Activated CD4-positive, alpha-beta memory T cell treated with anti-CD3 and anti-CD28 coated beads for 36 hours (primary cell): Measurements from ENCODE around the gene GJD4. TPM values are rescaled to one million over a fixed set of nuclear protein-coding genes. Genes with fewer than 3 reads are reported as not detected.

Source experiments
- CTCF ChIA-PET: fragments of 350-600 bp; sonication (Branson Sonifier 250); formaldehyde crosslinking; loops from one replicate; lab custom pipeline; 2021; ENCODE audit warnings: antibody characterized with exemption, inconsistent platforms; lab: Charles Lee
- POLR2A ChIA-PET: fragments of 350-600 bp; sonication (Branson Sonifier 250); formaldehyde crosslinking; loops from one replicate; lab custom pipeline; 2021; ENCODE audit warnings: antibody characterized with exemption; lab: Charles Lee
- DNase-seq: peaks from one replicate; pipeline ENCODE4 v3.0.0-alpha.2; 2020
- H3K27ac Mint-ChIP-seq: one replicate; pipeline ENCODE4 v1.8.0; 2021; ENCODE audit warnings: mixed read lengths
- H3K27me3 Mint-ChIP-seq: one replicate; pipeline ENCODE4 v1.8.0; 2021; ENCODE audit warnings: mixed read lengths
- H3K36me3 Mint-ChIP-seq: one replicate; pipeline ENCODE4 v1.8.0; 2021; ENCODE audit warnings: mixed read lengths
- H3K4me1 Mint-ChIP-seq: one replicate; pipeline ENCODE4 v1.8.0; 2021; ENCODE audit warnings: low read depth, mixed read lengths
- H3K4me3 Mint-ChIP-seq: one replicate; pipeline ENCODE4 v1.8.0; 2021; ENCODE audit warnings: mild to moderate bottlenecking, mixed read lengths
- H3K9me3 Mint-ChIP-seq: one replicate; pipeline ENCODE4 v1.8.0; 2021; ENCODE audit warnings: mixed read lengths
- intact Hi-C: fragments of 100-400 bp; cut with micrococcal nuclease; formaldehyde crosslinking; loops from one replicate; pipeline ENCODE4 v1.15.1; 2023
- total RNA-seq, 2 experiments: library from RNA; stranded (reverse); gene quantifications; one replicate each; pipeline ENCODE4 v1.2.3, GENCODE V29; 2021

The GJD4 gene
- total RNA-seq, 2 experiments from 2014 or later: not detected

DNA sequence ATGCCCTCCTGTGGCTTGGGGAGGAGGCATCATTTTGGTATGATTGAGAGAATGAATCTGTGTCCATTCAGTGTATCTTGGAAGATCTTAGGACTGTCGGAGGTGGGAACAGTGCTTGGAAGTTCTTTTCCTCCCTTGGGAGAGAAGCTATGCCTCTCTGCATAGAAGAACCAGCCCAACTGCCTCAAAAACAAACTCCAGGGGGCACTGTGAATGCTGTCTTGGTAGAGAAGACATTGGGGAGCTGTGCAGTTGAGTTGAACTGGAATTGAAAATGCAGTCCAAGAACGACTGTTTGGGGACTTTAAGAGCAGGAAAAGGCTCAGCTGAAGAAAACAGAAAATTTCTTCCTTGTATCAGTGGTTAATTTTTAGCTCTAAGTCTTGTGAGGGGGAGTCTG lies 4.9 kb upstream of the GJD4 start:
- Mint-ChIP-seq H3K36me3 (no peaks in the 10 kb centered on the region), H3K4me1 (no peaks in the 10 kb centered on the region), H3K4me3 (no peak overlapping the region), H3K27me3 (peaks cover 22% of the 10 kb centered on the region), H3K27ac (no peak overlapping the region), H3K9me3 (peaks cover 7% of the 10 kb centered on the region)
- ChIA-PET CTCF (interaction anchor here (0.5 to 1.2 kb wide), 2 partner anchors 137 to 479 kb away, joined by 3 read pairs; no protein-coding TSS in a partner anchor), POLR2A (no interaction called here)
- intact Hi-C loops: no loop called here
- DNase-seq: no peak

DNA sequence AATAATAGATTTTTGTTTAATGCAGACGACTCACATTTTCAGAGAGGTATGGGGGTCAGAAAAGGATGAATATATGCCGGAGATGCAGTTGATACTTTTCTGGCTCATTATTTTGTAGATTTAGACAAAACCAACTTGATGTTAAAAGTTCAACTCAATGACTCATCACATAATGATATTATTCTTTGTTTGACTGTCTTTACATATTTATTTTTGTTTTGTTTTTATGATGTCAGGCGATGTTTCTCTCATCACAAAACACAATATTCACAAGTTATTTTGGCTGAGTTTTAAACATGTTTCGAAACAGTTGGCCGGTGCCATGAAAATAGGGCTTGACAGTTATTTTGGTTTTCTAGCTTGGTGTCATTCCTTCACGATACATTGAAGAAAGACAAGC lies 1.3 kb downstream of the GJD4 start:
- H3K4me3 Mint-ChIP-seq: no peak overlapping the region
- H3K9me3 Mint-ChIP-seq: peaks cover 8% of the 10 kb centered on the region
- ChIA-PET CTCF (interaction anchor here (0.6 kb wide), 1 partner anchor 23 kb away, joined by 4 read pairs; no protein-coding TSS in a partner anchor), POLR2A (no interaction called here)
- no peak for DNase-seq
- peaks cover 45% of the 10 kb centered on the region for H3K27me3 Mint-ChIP-seq
- H3K4me1 Mint-ChIP-seq: peaks cover 5% of the 10 kb centered on the region
- intact Hi-C loops: loop anchor here (2.0 kb wide), 1 partner anchor 22 kb away; no protein-coding TSS in a partner anchor
- H3K27ac Mint-ChIP-seq: no peak overlapping the region
- H3K36me3 Mint-ChIP-seq: no peaks in the 10 kb centered on the region

DNA sequence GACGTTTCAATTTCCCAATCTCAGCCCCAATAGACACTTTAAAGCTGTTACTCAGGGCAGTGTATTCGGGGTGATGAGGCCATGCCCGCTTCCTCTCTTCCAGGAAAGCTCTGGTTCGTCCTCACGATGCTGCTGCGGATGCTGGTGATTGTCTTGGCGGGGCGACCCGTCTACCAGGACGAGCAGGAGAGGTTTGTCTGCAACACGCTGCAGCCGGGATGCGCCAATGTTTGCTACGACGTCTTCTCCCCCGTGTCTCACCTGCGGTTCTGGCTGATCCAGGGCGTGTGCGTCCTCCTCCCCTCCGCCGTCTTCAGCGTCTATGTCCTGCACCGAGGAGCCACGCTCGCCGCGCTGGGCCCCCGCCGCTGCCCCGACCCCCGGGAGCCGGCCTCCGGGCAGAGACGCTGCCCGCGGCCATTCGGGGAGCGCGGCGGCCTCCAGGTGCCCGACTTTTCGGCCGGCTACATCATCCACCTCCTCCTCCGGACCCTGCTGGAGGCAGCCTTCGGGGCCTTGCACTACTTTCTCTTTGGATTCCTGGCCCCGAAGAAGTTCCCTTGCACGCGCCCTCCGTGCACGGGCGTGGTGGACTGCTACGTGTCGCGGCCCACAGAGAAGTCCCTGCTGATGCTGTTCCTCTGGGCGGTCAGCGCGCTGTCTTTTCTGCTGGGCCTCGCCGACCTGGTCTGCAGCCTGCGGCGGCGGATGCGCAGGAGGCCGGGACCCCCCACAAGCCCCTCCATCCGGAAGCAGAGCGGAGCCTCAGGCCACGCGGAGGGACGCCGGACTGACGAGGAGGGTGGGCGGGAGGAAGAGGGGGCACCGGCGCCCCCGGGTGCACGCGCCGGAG lies 2.6 kb downstream of the GJD4 start:
- no peaks in the 10 kb centered on the region for H3K36me3 Mint-ChIP-seq
- H3K27me3 Mint-ChIP-seq: peaks cover 46% of the 10 kb centered on the region
- H3K9me3 Mint-ChIP-seq: peaks cover 6% of the 10 kb centered on the region
- no peak overlapping the region for H3K27ac Mint-ChIP-seq
- peak; percentile 19 for DNase-seq
- intact Hi-C loops: loop anchor here (2.0 kb wide), 1 partner anchor 23 kb away; no protein-coding TSS in a partner anchor
- POLR2A ChIA-PET: no interaction called here
- H3K4me1 Mint-ChIP-seq: peaks cover 5% of the 10 kb centered on the region
- CTCF ChIA-PET: no interaction called here
- H3K4me3 Mint-ChIP-seq: peak overlapping the region; percentile 43

DNA sequence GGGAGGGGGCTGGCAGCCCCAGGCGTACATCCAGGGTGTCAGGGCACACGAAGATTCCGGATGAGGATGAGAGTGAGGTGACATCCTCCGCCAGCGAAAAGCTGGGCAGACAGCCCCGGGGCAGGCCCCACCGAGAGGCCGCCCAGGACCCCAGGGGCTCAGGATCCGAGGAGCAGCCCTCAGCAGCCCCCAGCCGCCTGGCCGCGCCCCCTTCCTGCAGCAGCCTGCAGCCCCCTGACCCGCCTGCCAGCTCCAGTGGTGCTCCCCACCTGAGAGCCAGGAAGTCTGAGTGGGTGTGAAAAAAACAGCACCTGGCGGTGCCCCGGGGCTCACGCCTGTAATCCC lies 3.2 kb downstream of the GJD4 start:
- no peak for DNase-seq
- no peak overlapping the region for H3K4me3 Mint-ChIP-seq
- no peaks in the 10 kb centered on the region for H3K36me3 Mint-ChIP-seq
- CTCF ChIA-PET: no interaction called here
- H3K4me1 Mint-ChIP-seq: peaks cover 5% of the 10 kb centered on the region
- POLR2A ChIA-PET: no interaction called here
- peaks cover 46% of the 10 kb centered on the region for H3K27me3 Mint-ChIP-seq
- peaks cover 6% of the 10 kb centered on the region for H3K9me3 Mint-ChIP-seq
- no peak overlapping the region for H3K27ac Mint-ChIP-seq
- intact Hi-C loops: no loop called here

DNA sequence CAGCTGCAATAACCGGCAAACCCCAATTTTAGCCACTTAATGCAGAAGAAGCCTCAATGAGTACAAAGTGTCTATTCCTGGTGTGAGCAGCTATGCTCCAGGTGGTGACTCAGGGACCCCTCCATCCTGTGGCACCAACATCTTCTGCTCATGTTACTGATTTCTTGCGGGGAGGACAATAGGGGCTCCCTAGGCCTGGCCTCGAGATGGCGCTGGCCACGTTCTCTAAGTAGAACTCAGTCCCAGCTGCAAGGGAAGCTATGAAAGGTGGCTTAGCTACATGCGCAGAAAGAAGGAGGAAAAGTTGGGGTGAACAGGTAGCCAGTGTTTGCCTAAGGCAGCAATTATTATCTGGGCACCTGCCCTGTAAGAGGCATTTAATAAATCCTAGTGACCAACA lies 6.6 kb downstream of the GJD4 start:
- CTCF ChIA-PET: interaction anchor here (0.6 kb wide), 1 partner anchor 462 kb away, joined by 4 read pairs; no protein-coding TSS in a partner anchor
- H3K27me3 Mint-ChIP-seq: peaks cover 39% of the 10 kb centered on the region
- DNase-seq: no peak
- no peak overlapping the region for H3K27ac Mint-ChIP-seq
- H3K4me1 Mint-ChIP-seq: peaks cover 5% of the 10 kb centered on the region
- POLR2A ChIA-PET: no interaction called here
- no peak overlapping the region for H3K4me3 Mint-ChIP-seq
- H3K9me3 Mint-ChIP-seq: peaks cover 6% of the 10 kb centered on the region
- H3K36me3 Mint-ChIP-seq: no peaks in the 10 kb centered on the region
- intact Hi-C loops: no loop called here

DNA sequence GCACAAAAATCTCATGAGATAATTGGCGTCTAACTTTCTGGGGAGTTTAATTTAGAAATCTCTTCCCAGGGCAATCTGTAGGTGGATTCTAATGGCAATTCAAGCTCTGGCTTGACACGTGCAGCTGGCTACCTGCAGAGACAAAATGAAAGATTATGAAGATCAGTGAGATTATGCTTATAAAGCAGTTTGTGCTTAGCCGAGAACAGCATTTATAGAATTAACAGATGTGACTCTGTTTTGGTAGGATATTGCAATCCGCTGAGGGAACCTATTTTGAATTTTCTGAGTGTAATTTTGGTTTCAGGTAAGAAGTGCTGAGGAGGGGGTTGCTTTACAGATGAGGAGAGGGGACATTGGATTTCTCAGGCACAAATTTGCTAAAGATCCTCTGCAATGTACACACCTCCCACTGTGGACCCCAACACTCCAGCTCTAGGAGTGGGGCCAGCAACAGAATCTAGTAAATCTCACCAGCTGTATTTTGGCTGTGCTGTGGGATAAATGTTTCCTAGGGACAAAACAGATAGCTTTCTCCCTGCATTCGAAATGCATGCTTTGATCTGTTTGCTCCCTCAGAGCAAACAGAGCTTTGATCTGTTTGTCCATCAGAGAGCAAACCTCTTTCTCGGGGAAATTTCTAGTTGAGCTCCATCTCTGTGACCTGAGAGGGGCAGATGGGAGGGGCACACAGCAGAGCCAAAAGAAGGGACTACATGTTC lies 7.4 kb downstream of the GJD4 start:
- H3K27ac Mint-ChIP-seq: no peak overlapping the region

DNA sequence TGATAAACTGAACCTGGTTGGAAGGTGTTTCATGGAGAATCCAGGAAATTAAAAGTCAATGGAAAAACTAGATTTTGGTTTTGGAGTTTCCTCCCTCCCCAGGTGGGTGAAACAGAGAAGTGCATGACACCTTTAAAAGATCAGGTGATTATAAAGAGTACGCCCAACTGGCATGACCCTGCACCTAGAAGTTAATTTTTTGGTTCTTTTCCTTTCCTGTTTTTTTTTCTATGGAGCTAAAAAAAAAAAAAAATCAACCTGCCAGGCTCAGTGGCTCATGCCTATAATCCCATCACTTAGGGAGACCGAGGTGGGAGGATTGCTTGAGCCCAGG lies 7.9 kb downstream of the GJD4 start:
- no peaks in the 10 kb centered on the region for H3K4me1 Mint-ChIP-seq
- no peaks in the 10 kb centered on the region for H3K36me3 Mint-ChIP-seq
- ChIA-PET CTCF (no interaction called here), POLR2A (no interaction called here)
- no peak overlapping the region for H3K27ac Mint-ChIP-seq
- peaks cover 6% of the 10 kb centered on the region for H3K9me3 Mint-ChIP-seq
- DNase-seq: no peak
- H3K27me3 Mint-ChIP-seq: peaks cover 30% of the 10 kb centered on the region
- intact Hi-C loops: no loop called here
- no peak overlapping the region for H3K4me3 Mint-ChIP-seq

More for the DNA sequence above, 7.4 kb downstream of the GJD4 start:
- no peak for DNase-seq
- Mint-ChIP-seq H3K4me3 (no peak overlapping the region), H3K4me1 (peaks cover under 1% of the 10 kb centered on the region), H3K36me3 (no peaks in the 10 kb centered on the region), H3K27me3 (peaks cover 32% of the 10 kb centered on the region), H3K9me3 (peaks cover 6% of the 10 kb centered on the region)
- ChIA-PET CTCF (interaction anchor here (0.6 kb wide), 1 partner anchor 463 kb away, joined by 4 read pairs; no protein-coding TSS in a partner anchor), POLR2A (no interaction called here)
- intact Hi-C loops: no loop called here

DNA sequence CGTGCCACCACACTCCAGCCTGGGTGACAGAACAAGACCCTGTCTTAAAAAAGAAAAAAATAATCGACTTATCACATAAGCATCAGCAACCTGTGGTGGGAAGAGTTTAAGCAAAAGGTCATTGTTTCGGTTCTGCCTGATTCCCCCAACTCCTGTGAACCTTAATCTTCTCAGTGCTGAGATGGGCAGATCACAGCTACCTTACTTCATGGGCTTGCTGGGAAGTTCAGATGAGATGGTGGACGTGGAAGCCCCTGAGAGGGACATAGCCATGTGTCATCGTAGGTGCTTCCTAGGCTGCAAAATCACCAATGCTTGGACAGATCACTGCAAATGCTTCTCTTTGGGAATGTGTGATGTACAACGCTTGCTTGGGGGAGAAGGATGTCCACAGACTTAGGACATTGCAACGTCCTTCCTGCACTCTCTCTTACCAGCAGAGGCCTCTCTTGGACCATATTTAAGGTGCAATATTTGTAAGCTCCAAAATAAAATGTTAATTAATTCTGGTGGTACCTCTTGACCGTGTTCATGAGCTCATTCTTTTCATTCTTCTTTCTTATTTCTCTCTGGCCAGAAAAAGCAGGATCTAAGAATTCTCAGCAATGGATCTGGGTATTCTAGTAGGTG lies 8.6 kb downstream of the GJD4 start:
- POLR2A ChIA-PET: no interaction called here
- Mint-ChIP-seq H3K4me3 (no peak overlapping the region), H3K36me3 (no peaks in the 10 kb centered on the region), H3K4me1 (no peaks in the 10 kb centered on the region), H3K27ac (no peak overlapping the region), H3K27me3 (peaks cover 28% of the 10 kb centered on the region), H3K9me3 (peaks cover 6% of the 10 kb centered on the region)
- intact Hi-C loops: no loop called here
- CTCF ChIA-PET: interaction anchor here (1.1 kb wide), 1 partner anchor 51 kb away, joined by 3 read pairs; no protein-coding TSS in a partner anchor
- DNase-seq: no peak

DNA sequence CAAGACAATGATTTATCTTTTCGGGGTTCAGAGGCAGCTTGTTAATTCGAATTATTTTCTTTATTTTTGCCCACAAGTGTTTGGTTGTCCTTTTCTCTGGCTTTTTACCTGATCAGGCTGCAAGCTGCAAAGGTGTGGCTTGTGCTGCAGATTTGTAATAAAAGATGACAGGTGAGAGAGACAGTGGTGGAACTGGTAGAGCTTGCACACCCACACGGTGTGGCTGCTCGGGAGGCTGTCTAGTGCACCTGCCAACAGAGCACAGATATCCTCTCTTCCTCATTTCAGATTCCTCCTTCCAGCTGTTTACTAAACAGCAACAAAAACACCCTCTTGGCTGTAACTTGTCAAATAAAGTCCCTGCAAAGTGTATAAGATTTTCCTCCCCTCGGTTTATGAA lies 9.2 kb downstream of the GJD4 start:
- intact Hi-C loops: no loop called here
- peaks cover 26% of the 10 kb centered on the region for H3K27me3 Mint-ChIP-seq

DNA sequence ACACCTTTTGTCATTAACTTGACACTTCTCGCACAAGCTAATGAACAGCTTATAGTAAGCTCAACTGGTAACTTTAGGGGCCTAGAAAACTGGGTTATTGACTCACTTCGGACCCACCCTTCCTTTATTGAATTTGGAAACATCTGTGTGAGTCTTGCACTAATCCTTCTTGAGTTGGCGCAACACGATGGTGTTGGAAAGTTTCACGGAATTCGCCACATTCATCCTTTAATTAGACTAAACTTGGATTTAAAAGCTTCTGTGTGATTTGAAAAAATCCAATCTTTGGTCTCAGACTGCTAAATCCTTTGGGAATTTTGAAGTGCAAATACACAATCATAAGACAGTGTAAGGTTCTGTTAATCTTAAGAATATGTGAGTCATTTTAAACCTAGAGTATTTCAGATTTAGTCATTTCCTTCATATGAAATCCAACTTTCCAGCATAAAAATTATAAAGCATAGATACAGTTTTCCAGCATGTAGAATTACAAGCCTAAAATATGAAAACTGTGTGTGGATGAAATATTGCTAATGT lies 21.9 kb downstream of the GJD4 start:
- DNase-seq: no peak
- H3K4me1 Mint-ChIP-seq: no peaks in the 10 kb centered on the region
- H3K27me3 Mint-ChIP-seq: peaks cover 12% of the 10 kb centered on the region
- ChIA-PET CTCF (no interaction called here), POLR2A (no interaction called here)
- no peak overlapping the region for H3K4me3 Mint-ChIP-seq
- H3K36me3 Mint-ChIP-seq: no peaks in the 10 kb centered on the region
- H3K27ac Mint-ChIP-seq: no peak overlapping the region
- H3K9me3 Mint-ChIP-seq: no peaks in the 10 kb centered on the region
- intact Hi-C loops: no loop called here

More for the DNA sequence above, 9.2 kb downstream of the GJD4 start:
- Mint-ChIP-seq H3K4me3 (no peak overlapping the region), H3K27ac (no peak overlapping the region), H3K4me1 (no peaks in the 10 kb centered on the region), H3K36me3 (no peaks in the 10 kb centered on the region), H3K9me3 (peaks cover 6% of the 10 kb centered on the region)
- POLR2A ChIA-PET: no interaction called here
- CTCF ChIA-PET: interaction anchor here (1.1 kb wide), 1 partner anchor 52 kb away, joined by 3 read pairs; no protein-coding TSS in a partner anchor
- DNase-seq: no peak

DNA sequence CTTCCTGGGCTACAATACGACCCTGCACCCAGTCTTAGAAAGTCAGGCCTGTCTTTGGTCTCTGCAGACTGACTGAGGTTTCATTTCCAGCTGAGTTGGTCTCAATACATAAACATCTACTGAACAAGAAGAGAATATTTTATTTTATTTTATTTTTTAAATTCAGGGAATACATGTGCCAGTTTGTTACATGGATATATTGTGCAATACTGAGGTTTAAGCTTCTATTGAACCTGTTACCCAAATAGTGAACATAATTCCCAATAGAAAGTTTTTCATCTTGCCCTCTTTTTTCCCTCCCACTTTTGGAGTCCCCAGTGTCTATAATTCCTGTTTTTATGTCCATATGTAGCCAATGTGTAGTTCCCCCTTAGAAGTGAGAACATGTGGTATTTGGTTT lies 26.3 kb downstream of the GJD4 start:
- ChIA-PET POLR2A (no interaction called here), CTCF (no interaction called here)
- intact Hi-C loops: loop anchor here (10.0 kb wide), 1 partner anchor 153 kb away; no protein-coding TSS in a partner anchor
- no peak overlapping the region for H3K27ac Mint-ChIP-seq
- peaks cover 11% of the 10 kb centered on the region for H3K27me3 Mint-ChIP-seq
- H3K4me1 Mint-ChIP-seq: no peaks in the 10 kb centered on the region
- no peaks in the 10 kb centered on the region for H3K9me3 Mint-ChIP-seq
- H3K36me3 Mint-ChIP-seq: no peaks in the 10 kb centered on the region
- no peak for DNase-seq
- H3K4me3 Mint-ChIP-seq: no peak overlapping the region

DNA sequence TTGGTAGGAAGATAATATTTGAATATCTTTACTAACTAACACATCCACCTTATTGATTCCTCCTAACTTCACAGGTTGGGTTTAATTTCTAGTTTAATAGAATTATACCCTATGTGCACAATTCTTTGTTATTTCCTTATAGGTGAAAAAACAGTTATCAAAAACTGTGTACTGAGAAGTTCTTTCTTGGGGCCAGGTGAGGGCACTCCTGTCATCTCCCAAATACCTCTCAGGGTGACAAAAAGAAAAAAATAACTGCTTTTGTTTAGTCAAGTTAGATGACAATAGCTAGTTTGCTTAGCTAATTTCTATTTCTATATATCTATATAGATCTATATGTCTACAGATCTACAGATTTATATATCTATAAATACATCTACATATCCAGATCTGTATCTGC lies 26.9 kb downstream of the GJD4 start:
- Mint-ChIP-seq H3K27me3 (peaks cover 15% of the 10 kb centered on the region), H3K4me1 (no peaks in the 10 kb centered on the region), H3K36me3 (no peaks in the 10 kb centered on the region), H3K9me3 (no peaks in the 10 kb centered on the region), H3K27ac (no peak overlapping the region), H3K4me3 (no peak overlapping the region)
- intact Hi-C loops: loop anchor here (10.0 kb wide), 1 partner anchor 153 kb away; no protein-coding TSS in a partner anchor
- POLR2A ChIA-PET: no interaction called here
- no peak for DNase-seq
- CTCF ChIA-PET: no interaction called here
